Stomach (tissue), 9 donors: ENCODE results near the gene SERAC1. TPM values are rescaled to one million over a fixed set of nuclear protein-coding genes. Genes with fewer than 3 reads are reported as not detected.

Experiments
- DNase-seq, 2 donors: peaks; one replicate each; pipeline versions ENCODE4 v3.0.0 to v3.0.0-alpha.2; 2013 to 2019
- H3K27ac ChIP-seq, 5 donors: fragments of 200-600 bp in 4 of 5; sonication (generic) in 4 of 5; one replicate each; pipeline ENCODE4 v1.5.1; 2013 to 2019; ENCODE audit warnings: mild to moderate bottlenecking in 1 of 5, moderate library complexity in 1 of 5
- H3K27me3 ChIP-seq, 3 donors: fragments of 200-600 bp; sonication (generic); one replicate each; pipeline ENCODE4 v1.5.1; 2017 to 2019; ENCODE audit warnings: mixed run types in 1 of 3
- H3K36me3 ChIP-seq, 4 donors: fragments of 200-600 bp; sonication (generic); 1 replicate in 3 of 4; 2 replicates in 1 of 4; pipeline ENCODE4 v1.5.1; 2016 to 2019
- H3K4me1 ChIP-seq, 4 donors: fragments of 200-600 bp; sonication (generic); one replicate each; pipeline ENCODE4 v1.5.1; 2016 to 2019
- H3K4me3 ChIP-seq, 4 donors: fragments of 200-600 bp; sonication (generic) in 3 of 4; one replicate each; pipeline ENCODE4 v1.5.1; 2016 to 2019; ENCODE audit warnings: mild to moderate bottlenecking in 1 of 4
- H3K9me3 ChIP-seq, 4 donors: fragments of 200-600 bp; sonication (generic); one replicate each; pipeline ENCODE4 v1.5.1; 2016 to 2019
- EP300 ChIP-seq: sonication (generic); formaldehyde crosslinking; IDR thresholded peaks from one replicate; pipeline ENCODE4 v1.6.1; 2017; ENCODE audit warnings: antibody characterized with exemption
- POLR2A ChIP-seq, 4 donors: fragments of 450-650 bp; IDR thresholded peaks; one replicate each; pipeline ENCODE4 v1.6.1; 2016; ENCODE audit warnings: antibody characterized with exemption in 4 of 4, control low read depth in 2 of 4, mild to moderate bottlenecking in 1 of 4, moderate library complexity in 1 of 4
- POLR2AphosphoS5 ChIP-seq, 3 donors: sonication (generic); formaldehyde crosslinking; IDR thresholded peaks; one replicate each; pipeline ENCODE4 v1.6.1; 2016; ENCODE audit warnings: antibody characterized with exemption in 3 of 3
- WGBS, 5 donors: extraction: QIAGEN DNeasy Blood & Tissue Kit in 3 of 5; methylation state at CpG; one replicate each; pipeline versions ENCODE4 v1.1.5 to v1.1.7; 2013 to 2018; 5-methylcytosine and 5-hydroxymethylcytosine counted together
- intact Hi-C: fragments of 100-400 bp; cut with DNase I; formaldehyde crosslinking; loops from one replicate; pipeline ENCODE4 v1.15.1; 2023; ENCODE audit warnings: low total_unique reads
- polyA plus RNA-seq, 3 donors: library from polyadenylated mRNA; stranded (reverse); fragments of 200-250 nt; gene quantifications; one replicate each; pipeline ENCODE4 v1.2.3, GENCODE V29; 2013
- total RNA-seq, 5 donors: library from RNA; depleted of rRNA; stranded (reverse); fragments of >200 nt; gene quantifications; one replicate each; pipeline versions ENCODE4 v1.1.0 to v1.2.3, GENCODE V29; 2014 to 2016
- TF ChIP-seq, protein P1 (sequence below), 7 experiments: fragments of 450-650 bp in 4 of 7; fragments of 200-600 bp in 3 of 7; sonication (generic) in 3 of 7; IDR thresholded peaks; one replicate each; pipeline ENCODE4 v1.5.1; 2016 to 2019; ENCODE audit warnings: antibody characterized with exemption in 7 of 7, control low read depth in 2 of 7, mild to moderate bottlenecking in 1 of 7
- donor health status: healthy with polysubstance abuse.
- donor health status: Bipolar disorder and iron deficiency.
- donor health status: healthy.

Gene SERAC1
- total and polyA plus RNA-seq, 8 donors = 0.58 to 27.2 (median 4.3) TPM

DNA sequence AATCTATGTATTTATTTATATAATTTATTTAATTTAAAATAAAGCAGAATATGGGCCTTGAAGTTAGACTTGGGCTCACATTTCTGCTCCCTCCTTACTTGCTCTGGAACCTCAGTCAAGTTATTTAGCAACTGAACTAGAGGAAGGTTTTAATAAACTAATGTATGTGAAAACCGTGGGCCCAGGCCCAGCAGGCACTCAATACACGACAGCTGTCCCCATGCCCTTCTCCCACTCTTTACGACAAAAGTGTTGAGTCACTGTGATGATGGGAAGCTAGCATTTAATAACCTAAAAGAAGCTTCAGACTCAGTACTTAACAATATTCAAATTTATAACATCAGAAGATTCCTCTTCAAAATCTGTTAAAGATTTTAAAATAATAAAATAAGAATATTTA lies 46.7 kb downstream of the SERAC1 start:
- DNase-seq = no peak
- H3K36me3 ChIP-seq = peaks cover 4 to 71% (median 64%) of the 10 kb centered on the region in 4 donors
- H3K4me3 ChIP-seq = no peak overlapping the region
- no peaks in the 10 kb centered on the region for H3K27me3 ChIP-seq
- no peak overlapping the region for H3K27ac ChIP-seq
- H3K4me1 ChIP-seq = no peaks in the 10 kb centered on the region
- 79 to 87% (median 86%) methylated on average over 3 of the region's 3 CpGs for WGBS, 5 donors
- intact Hi-C loops = no loop called here
- no peaks in the 10 kb centered on the region for H3K9me3 ChIP-seq
- no peak for TF ChIP-seq POLR2AphosphoS5 (IDR thresholded peaks at IDR 0.05)
- no peak for TF ChIP-seq POLR2A (IDR thresholded peaks at IDR 0.05)

DNA sequence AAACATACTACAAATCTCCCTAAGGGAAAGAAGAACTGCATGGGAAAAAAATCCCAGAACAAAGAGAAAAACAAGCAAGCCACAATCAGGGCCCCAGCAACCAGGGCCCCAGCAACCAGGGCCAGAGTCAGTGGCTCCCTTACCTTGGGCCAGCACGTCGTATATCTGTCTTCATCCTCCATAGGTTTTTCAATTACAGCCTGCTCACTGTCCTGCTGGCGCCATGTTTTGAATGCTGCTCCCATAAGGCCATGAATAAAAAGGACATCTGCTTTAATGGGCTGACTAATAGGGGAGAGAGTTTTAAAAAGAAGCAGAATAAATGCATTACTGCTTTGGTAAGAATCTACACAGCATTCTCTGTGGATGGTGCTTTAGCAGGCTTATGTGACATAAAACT lies 49.2 kb downstream of the SERAC1 start:
- Histone ChIP-seq H3K4me1 (no peaks in the 10 kb centered on the region), H3K9me3 (no peaks in the 10 kb centered on the region), H3K4me3 (no peak overlapping the region), H3K36me3 (peaks cover 4 to 81% (median 73%) of the 10 kb centered on the region in 4 donors), H3K27me3 (no peaks in the 10 kb centered on the region), H3K27ac (no peak overlapping the region)
- WGBS, 5 donors = 96 to 98% (median 97%) methylated on average over 3 of the region's 3 CpGs
- intact Hi-C loops = no loop called here
- no peak for DNase-seq
- TF ChIP-seq POLR2A (IDR thresholded peaks at IDR 0.05) (no peak), POLR2AphosphoS5 (IDR thresholded peaks at IDR 0.05) (no peak)

DNA sequence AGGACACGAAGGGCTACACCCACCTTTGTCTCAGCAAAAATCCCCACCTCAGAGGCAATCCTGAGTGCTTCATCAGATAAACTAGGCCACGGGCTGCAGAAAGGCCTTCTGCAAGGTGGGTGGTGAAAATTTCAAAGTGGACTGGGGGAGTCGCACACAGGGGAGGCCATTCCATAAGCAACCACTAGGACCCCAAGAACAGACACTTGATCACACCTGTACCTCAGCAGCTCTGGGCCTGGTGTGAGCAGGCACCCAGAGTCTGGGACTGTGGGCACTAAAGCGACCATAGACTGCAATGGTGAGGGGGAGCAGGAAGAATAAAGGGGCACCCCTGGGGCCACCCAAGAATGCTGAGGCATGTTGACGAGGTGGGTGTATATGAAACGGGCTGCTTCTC lies 52.6 kb downstream of the SERAC1 start:
- Histone ChIP-seq H3K27ac (no peak overlapping the region), H3K4me3 (no peak overlapping the region), H3K36me3 (peaks cover 4 to 96% (median 90%) of the 10 kb centered on the region in 4 donors), H3K4me1 (no peaks in the 10 kb centered on the region), H3K27me3 (no peaks in the 10 kb centered on the region), H3K9me3 (no peaks in the 10 kb centered on the region)
- WGBS, 5 donors = 86 to 94% (median 90%) methylated on average over 6 of the region's 6 CpGs
- no peak for TF ChIP-seq POLR2A (IDR thresholded peaks at IDR 0.05)
- no peak for TF ChIP-seq EP300
- TF ChIP-seq, protein P1, sequence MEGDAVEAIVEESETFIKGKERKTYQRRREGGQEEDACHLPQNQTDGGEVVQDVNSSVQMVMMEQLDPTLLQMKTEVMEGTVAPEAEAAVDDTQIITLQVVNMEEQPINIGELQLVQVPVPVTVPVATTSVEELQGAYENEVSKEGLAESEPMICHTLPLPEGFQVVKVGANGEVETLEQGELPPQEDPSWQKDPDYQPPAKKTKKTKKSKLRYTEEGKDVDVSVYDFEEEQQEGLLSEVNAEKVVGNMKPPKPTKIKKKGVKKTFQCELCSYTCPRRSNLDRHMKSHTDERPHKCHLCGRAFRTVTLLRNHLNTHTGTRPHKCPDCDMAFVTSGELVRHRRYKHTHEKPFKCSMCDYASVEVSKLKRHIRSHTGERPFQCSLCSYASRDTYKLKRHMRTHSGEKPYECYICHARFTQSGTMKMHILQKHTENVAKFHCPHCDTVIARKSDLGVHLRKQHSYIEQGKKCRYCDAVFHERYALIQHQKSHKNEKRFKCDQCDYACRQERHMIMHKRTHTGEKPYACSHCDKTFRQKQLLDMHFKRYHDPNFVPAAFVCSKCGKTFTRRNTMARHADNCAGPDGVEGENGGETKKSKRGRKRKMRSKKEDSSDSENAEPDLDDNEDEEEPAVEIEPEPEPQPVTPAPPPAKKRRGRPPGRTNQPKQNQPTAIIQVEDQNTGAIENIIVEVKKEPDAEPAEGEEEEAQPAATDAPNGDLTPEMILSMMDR (IDR thresholded peaks at IDR 0.05) = no peak
- no peak for TF ChIP-seq POLR2AphosphoS5 (IDR thresholded peaks at IDR 0.05)
- intact Hi-C loops = no loop called here
- no peak for DNase-seq

DNA sequence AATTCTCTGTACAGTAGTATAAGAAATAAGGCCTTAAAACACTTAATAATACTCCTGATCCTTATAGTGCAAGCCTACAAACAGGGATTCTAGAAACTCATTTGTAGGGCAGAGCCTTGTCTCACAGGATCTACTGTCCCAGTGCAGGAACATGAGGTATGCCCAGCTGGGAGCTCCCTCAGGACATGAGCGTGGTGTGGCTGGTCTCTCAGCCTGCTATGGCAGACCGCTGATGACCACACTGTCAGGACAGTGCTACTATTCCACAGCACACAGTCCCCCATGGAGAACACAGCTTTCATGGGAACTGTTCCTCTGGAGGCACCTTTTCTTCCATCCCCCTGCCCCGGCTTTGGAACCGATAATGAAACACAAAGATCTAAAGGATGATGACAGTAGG lies 53.0 kb downstream of the SERAC1 start:
- no peak overlapping the region for H3K27ac ChIP-seq
- H3K9me3 ChIP-seq = no peaks in the 10 kb centered on the region
- TF ChIP-seq POLR2A (IDR thresholded peaks at IDR 0.05) (no peak), POLR2AphosphoS5 (IDR thresholded peaks at IDR 0.05) (no peak), EP300 (no peak)
- TF ChIP-seq, protein P1 (IDR thresholded peaks at IDR 0.05) = no peak
- no peak for DNase-seq
- H3K4me3 ChIP-seq = no peak overlapping the region
- H3K4me1 ChIP-seq = no peaks in the 10 kb centered on the region
- WGBS, 5 donors = 94 to 100% (median 96%) methylated on average over 4 of the region's 4 CpGs
- intact Hi-C loops = no loop called here
- H3K36me3 ChIP-seq = peaks cover 4 to 96% (median 88%) of the 10 kb centered on the region in 4 donors
- no peaks in the 10 kb centered on the region for H3K27me3 ChIP-seq

DNA sequence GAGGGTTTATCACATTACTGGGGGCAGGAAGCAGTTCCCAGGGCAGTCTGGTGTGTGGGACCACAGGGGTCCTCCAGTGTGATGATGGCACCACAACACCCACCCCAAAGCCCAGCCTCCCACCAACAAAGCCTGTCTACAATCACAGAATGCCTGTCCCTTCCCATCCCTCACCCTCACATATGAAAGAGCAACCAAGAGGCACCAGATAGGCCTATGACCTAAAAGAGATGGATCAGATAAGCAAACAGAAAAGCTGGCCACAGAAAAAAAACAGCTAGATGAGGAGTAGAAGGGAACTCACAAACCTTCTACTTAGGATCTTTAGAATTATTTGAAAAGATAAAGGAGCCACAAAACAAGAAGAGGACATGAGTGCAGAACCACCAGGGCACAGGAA lies 54.3 kb downstream of the SERAC1 start:
- H3K27me3 ChIP-seq = no peaks in the 10 kb centered on the region
- H3K27ac ChIP-seq = no peak overlapping the region
- peaks cover 0 to 97% (median 92%) of the 10 kb centered on the region in 4 donors for H3K36me3 ChIP-seq
- no peaks in the 10 kb centered on the region for H3K9me3 ChIP-seq
- H3K4me3 ChIP-seq = no peak overlapping the region
- no peak for DNase-seq
- TF ChIP-seq, protein P1 (IDR thresholded peaks at IDR 0.05) = no peak
- TF ChIP-seq EP300 = no peak
- no peak for TF ChIP-seq POLR2A (IDR thresholded peaks at IDR 0.05)
- TF ChIP-seq POLR2AphosphoS5 (IDR thresholded peaks at IDR 0.05) = no peak
- intact Hi-C loops = no loop called here
- no peaks in the 10 kb centered on the region for H3K4me1 ChIP-seq
